Fibroblast of villous mesenchyme (primary cell): ENCODE data around the gene BMAL2. TPM values are rescaled to one million over a fixed set of nuclear protein-coding genes. Genes with fewer than 3 reads are reported as not detected.

Experiments used
- DNase-seq: peaks from one replicate; pipeline ENCODE4 v3.0.0-alpha.2; 2010; ENCODE audit warnings: low read depth
- H3K4me3 ChIP-seq: 2 replicates; pipeline ENCODE4 v1.5.1; 2011; ENCODE audit warnings: low read depth, mild to moderate bottlenecking, low read length
- total RNA-seq: library from RNA; depleted of rRNA; stranded (reverse); fragments of >200 nt; gene quantifications from 2 replicates; pipeline ENCODE4 v1.2.3, GENCODE V29; 2012
- TF ChIP-seq, protein P1 (sequence below): IDR thresholded peaks from 2 replicates; pipeline ENCODE4 v1.5.1; 2012; ENCODE audit warnings: low read depth, mild to moderate bottlenecking, low read length; ENCODE audit not compliant: insufficient read depth

Gene BMAL2
- total RNA-seq, 1 donor, result 21.6 TPM

DNA sequence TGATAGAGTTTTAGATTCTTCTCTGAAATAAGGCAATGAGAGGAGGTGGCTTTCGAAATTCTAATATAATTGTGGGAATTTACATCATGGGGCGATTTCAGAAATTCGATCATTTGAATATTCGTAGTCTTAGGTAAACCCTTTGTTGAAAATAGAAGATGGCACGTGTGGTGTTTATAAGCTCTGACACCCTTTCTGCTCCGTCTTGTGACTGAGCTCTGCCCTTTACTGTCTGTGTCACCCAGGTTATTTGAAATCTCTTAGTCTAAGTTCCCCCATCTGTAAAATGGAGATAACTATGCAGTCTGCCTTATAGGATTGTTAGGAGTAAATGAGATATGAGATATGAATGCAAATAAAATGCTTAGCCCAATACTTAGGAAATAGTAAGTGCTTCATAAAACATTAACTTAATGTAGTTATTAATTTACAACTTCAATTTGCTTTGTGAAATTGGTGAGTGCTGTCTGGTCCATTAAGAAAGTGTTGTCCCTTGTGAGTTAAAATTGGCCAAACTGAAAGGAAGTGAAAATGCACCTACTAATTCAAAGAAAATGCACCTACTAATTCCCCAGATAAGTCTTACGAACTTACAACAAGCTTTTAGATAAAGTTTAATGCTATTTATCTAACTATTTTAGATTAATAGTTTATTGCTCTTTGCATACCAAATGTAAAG, 1.5 kb downstream of the BMAL2 start:
- TF ChIP-seq, protein P1, sequence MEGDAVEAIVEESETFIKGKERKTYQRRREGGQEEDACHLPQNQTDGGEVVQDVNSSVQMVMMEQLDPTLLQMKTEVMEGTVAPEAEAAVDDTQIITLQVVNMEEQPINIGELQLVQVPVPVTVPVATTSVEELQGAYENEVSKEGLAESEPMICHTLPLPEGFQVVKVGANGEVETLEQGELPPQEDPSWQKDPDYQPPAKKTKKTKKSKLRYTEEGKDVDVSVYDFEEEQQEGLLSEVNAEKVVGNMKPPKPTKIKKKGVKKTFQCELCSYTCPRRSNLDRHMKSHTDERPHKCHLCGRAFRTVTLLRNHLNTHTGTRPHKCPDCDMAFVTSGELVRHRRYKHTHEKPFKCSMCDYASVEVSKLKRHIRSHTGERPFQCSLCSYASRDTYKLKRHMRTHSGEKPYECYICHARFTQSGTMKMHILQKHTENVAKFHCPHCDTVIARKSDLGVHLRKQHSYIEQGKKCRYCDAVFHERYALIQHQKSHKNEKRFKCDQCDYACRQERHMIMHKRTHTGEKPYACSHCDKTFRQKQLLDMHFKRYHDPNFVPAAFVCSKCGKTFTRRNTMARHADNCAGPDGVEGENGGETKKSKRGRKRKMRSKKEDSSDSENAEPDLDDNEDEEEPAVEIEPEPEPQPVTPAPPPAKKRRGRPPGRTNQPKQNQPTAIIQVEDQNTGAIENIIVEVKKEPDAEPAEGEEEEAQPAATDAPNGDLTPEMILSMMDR, result no peak
- DNase-seq, result no peak
- no peak overlapping the region for H3K4me3 ChIP-seq

GRCh38 chr12:27334721-27335082, 2.1 kb downstream of the BMAL2 start:
- H3K4me3 ChIP-seq, result no peak overlapping the region
- DNase-seq, result no peak
- TF ChIP-seq, protein P1, result no peak

- TF ChIP-seq, protein P1, result no peak
- no peak overlapping the region for H3K4me3 ChIP-seq
- DNase-seq, result no peak
Observed at GRCh38 chr12:27335364-27336281, 3.0 kb downstream of the BMAL2 start.

DNA sequence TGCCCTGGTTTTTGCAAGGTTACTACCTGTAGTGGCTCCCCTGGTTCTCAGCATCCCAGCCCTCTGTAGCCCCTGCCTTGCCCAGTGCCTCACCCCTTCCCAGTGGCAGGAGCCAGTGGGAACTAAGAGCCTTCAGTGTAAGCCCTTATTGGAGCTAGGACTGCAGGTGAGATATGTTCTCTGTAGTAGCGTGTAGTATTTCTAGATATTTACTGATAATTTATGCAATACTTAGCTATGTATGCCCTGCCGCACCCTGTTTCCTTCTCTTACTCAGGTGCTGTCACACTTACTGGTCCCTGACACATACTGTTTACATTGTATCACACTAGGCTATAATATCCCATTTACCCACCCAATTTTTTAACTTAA, 3.6 kb downstream of the BMAL2 start:
- DNase-seq, result no peak
- TF ChIP-seq, protein P1, result no peak
- no peak overlapping the region for H3K4me3 ChIP-seq

DNA sequence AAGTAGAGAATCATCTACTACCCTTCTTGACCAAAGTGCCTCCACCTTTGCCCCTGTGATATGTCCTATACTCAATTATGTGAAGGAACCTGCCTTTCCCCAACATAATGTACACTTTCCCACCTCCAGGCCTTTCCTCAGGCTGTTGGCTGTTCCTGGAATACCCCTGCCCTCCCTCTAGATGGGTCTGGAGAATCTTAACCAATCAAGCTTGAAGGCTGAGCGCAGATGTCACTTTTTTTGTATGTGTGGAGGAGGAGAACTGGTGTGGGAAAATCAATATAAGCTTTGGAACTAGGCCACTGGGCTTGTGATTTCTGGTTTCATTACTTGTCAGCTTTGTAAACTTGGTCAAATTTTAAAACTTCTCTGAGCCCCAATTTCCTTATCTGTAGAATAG, 4.7 kb downstream of the BMAL2 start:
- TF ChIP-seq, protein P1, result no peak
- DNase-seq, result no peak
- H3K4me3 ChIP-seq, result no peak overlapping the region

- no peak for DNase-seq
- H3K4me3 ChIP-seq, result no peak overlapping the region
- TF ChIP-seq, protein P1, result no peak
Observed at GRCh38 chr12:27338473-27338872, 5.8 kb downstream of the BMAL2 start.
